Activated CD8-positive, alpha-beta memory T cell treated with anti-CD3 and anti-CD28 coated beads for 48 hours (primary cell): ENCODE results near the gene MB.
"Not testable (repeated sequence)": the region's sequence is repeated elsewhere in the genome, so short reads cannot be mapped to it uniquely, and the experiment has no call there.

ENCODE experiments used
- DNase-seq, 3 experiments: peaks; one replicate each; pipeline ENCODE4 v3.0.0-alpha.2; 2020; ENCODE audit warnings: low read depth in 2 of 3, low spot score in 2 of 3

MB gene

DNA sequence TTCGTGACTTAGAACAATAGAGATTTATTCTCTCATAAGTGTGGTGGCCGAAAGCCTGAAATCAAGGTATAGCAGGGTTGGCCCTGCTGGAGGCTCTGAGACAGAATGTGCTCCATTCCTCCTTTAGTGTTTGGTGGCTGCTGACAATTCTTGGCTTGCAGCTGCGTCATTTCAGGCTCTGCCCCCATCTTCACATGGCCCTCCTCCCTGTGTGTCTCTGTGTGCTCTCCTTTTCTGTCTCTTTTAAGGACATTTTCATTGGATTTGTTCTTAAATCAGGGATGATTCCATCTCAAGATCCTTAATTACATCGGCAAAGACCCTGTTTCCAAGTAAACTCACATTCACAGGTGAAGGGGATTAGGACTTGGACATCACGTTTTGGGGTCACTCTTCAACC, 20.9 kb upstream of the MB start:
- DNase-seq: no peak

DNA sequence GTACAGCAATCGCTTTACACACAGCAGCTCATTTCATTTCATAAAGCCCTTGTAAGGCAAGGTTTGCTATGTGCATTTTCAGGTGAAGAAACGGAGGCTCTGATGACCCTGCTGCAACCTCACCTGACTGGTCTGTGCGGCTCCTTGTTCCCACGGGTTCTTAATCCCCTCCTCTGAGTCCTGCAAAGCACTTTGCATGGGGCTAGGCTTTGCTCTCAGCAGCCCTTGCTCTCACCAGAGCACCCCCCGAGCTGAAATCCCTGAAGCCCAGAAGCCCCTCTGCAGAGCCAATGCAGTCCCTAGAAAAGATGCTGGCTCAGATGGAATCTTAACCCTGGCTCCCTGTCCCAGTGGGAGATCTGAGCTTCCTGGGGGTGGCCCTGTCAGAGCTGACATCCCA, 20.1 kb upstream of the MB start:
- DNase-seq: no peak

DNA sequence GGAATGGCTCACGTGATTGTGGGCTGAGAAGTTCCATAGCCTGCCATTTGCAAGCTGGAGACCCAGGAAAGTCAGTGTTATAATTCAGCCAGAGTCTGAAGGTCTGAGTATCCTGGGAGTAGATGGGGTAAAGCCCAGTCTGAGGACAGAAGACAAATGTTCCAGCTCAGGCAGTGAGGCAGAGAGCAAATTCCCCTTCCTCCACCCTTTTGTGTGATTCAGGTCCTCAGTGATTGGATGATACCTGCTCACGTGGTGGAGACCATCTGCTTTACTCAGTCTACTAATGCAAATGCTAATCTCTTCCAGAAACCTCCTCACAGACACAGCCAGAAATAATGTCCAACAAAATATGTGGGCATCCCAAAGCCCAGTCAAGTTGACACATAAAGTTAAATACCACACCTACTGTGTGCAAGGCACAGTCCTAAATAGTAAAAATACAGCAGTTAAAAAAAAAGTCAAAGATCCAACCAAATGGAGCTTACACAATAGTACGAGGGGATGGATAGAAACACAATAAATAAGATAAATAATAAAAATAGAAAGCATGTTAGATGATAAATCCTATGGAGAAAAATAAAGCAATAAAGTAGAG, 17.9 kb upstream of the MB start:
- DNase-seq: no peak

DNA sequence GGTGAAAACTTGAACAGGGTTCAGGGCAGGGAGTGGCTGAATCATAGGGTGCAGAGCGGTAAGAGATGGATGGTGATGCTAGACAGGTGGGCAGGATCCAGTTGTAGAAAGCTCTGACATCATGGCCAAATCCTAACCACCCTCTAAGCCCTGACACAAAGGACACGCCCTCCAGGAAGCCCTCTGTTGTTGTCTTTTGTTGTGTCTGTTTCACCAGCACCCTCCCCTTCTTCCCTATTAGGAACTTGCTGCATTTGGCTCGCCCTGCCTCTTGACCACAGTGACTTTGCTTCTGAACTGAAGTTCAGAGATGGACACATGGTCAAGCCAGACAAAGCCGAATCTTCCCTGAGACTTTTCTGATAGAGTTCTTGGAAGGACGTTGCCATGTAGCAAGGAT, 16.9 kb upstream of the MB start:
- DNase-seq: no peak

DNA sequence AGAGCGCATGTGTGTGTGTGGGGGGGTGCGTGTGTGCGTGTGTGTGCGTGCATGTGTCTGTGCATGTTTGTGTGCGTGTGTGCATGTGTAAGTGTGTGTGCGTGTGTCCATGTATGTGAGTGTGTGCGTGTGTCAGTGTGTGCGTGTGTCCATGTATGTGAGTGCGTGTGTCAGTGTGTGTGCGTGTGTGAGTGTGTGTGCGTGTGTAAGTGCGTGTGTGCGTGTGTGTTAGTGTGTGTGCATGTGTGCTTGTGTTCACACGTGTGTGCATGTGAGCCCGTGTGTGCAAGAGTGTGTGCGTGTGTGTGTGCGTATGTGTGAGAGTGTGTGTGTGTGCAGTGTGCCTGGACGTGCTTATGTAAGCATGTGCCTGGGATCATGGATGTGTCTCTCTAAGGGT, 16.4 kb upstream of the MB start:
- no peak for DNase-seq

DNA sequence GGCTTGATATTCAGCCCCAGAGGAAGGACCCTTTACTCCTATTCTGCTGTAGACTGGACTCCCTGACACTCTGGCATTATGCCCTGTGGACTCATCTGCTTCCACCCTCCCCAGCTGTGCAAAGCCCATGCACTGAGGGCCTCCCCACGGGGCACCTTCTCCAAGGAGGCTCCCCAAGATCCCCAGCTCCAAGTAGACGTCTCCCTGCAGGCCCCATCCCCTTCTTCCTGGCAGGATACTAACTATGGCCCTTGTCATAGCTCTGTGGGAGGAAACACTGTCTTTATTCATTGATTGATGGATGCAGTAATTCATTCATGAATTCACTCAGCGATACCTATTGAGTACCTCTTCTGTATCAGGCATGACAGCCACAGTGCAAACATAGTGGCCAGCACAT, 15.8 kb upstream of the MB start:
- no peak for DNase-seq

DNA sequence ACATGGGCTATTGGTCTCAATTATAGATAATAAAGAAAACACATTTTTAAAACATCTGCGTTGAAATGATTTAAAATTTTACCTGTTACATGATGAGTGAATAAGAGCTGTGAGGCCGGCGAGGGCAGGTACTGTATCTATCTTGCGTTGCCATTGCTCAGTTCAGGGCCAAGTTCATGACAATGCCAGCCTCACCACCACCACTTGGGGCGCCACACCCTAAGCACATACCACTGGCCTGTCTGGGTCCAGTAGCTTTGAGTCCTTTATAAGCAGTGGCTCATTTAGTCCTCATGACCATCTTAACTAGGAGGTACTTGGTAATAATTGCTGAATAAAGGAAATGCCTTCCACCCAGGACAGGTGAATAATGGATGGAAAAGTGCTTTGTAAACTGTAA, 14.5 kb upstream of the MB start:
- DNase-seq: peak in 1 of 3 experiments; percentile 10

DNA sequence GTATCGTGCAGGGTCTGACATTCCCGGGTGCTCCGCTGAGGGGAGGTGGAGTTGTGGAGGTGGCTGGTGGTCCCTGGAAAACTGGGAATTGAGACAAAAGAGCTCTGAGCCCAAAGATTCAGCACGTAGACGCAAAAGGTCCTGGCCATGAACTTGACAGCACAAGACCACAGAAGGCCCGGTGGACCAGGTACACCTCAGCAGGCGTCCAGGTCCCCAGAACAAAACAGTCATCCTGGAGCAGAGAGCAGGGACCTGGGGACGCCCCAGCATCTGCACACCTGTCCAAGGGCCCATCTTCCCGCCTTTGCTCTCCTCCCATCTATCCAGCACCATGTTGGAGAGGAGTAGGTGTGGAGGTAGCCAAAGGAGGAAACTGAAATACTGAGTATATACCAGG, 13.8 kb upstream of the MB start:
- DNase-seq: no peak

DNA sequence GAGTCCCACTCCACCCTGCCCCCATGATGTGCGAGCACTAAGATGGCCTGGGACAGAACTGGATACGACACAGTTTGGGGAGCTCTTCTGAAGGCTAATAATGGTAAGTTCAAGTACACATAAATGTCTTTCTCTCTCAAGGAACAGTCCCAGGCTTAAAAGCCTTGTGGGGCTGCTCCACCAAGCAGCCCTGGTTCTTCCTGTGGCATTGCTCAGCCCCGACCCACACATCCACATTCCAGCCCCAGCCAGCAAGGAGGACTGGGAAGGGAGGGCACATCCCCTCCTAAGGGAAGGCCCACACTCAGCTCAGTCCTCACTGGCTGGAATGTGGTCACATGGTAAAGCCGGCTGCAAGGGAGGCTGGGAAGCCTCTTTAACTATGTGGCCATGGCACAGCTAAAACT, 13.3 kb upstream of the MB start:
- DNase-seq: no peak

DNA sequence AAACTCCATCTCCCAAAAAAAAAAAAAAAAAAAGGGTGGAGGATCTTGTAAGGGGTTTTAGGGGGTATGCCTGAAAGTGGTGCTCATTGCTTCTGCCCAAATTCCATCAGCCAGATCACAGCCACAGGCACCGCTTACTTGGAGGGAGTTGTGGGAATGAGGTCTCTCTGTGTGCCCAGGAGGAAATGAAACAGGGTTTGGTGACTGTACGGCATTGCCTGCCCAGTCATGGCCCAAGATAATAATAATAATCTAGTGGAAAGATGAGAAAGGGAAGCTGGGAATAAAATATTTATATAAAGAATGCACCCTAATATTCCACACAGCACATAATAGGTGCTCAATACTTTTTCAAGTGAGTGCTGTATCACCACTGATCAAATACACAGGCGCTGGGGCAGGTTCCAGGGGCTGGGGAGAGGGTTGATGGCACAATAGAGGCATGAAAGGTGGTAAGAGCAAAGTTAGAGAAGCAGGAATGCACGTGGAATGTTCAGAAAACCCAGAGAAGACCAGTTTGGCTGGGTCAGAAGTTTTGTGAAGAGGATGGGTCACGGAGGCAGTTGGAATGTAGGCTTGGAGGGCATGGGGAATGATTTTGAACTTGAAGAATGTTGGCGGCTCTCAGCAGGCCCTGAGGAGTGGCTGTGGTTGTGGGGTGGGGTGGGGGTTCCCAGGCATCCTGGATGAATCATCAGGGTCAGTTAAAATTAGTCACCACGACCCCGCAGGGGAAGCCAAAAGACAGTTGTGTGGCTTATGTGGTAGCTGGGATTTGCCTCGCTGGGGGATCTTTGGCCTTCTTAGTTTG, 12.5 kb upstream of the MB start:
- peak; percentile 31 to 61 (median 39) for DNase-seq

DNA sequence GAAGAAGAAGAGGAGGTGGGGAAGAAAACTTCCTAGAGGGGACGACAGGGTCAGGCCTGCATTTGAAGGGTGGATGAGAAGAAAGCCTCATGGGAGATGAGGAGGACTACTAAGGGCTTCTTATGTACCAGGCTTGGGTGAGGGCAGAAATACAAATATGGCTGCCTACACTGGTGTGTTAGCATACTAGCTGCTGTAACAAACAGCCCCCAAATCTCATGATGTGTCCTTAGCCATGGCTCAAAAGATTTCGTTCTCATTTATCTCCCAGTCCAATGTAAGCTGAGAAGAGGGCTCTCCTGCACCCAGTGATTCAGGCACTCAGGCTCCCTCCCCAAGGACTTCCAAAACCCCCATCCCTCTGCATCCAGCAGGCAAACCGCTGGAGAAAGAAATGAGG, 11.6 kb upstream of the MB start:
- no peak for DNase-seq

DNA sequence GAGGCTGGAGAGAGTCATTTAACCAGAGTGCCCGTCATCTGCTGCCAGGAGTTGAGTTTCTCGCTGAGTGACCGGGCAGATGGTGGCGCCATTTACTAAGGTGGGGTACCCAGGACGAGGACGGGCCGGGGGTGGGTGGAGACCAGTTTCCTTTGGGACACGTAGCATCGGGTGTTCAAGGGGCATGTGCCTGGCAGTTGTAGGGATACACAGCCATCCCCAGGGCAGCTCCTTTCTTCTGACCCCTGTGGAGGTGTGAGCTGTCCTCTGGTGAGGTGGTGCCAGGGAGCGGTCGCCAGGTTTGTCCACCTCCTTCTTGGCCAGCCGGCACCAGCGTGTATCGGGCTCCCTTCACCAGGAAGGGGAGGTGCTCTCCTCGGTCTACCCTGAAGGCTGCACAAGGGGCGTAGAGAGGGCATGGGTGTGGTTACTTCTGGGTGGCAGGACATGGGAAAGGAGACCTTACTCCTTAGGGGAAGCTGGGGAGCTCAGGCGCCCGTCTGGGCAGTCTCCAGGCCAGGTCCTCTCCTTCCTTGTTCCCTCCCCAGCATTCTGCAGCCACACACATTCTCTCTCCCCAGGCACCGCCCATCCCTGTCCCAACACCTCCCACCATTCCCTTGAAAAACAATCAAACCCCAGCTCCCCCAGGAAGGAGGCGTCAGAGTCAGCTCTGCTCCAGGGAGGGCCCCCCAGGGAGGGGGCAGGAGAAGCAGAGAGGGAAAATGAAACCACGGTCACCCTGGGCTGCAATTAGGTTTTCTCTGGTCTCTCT, 10.3 kb upstream of the MB start:
- peak in 1 of 3 experiments; percentile 23 for DNase-seq

DNA sequence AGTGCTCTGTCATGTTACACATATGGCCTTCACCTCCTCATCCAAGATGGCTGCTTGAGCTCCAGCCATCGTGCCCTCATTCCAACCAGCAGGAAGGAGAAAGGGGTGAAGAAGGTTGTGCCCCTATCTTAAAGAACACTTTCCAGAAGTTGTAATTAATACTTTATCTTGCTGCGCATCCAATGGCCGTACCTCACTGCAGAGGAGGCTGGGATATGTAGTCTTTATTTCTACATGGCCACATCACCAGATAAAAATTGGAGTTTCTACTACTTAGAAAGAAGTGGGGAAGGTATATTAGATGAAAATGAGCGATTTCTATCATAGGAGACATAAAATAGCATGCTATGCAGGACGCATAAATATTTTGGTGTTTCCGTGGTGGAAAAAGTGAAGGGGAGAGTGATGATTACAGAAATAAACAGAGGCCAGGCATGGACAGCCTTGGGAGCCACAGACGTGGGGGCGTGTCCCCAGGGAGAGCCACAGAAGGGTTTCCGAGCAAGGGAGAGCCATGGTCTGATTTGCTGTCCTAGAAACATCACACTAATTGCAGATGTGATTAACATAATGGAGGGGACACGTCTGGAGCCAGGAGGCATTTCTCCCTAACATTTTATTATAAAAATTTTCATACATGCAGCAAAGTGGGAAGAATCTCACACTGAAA, 8.8 kb upstream of the MB start:
- DNase-seq: no peak

DNA sequence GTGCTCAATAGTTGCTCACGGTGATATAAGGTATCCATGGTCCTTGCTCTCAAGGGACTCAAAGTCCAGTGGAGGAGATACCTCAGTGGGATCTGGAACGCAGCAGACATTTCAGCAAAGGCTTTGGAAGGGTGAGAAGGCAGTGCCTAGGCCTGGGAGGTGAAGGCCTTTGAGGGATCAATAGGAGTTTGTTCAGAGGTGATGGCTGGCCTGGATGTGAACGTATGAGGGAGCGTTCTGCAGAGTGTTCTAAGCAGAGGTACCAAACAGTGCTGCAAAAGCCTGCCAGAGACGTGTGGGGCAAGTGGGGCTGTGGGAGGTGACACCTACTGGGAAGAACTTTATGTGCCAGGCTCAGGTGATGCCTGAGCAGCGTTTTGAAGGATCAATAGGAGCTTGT, 7.4 kb upstream of the MB start:
- DNase-seq: no peak

DNA sequence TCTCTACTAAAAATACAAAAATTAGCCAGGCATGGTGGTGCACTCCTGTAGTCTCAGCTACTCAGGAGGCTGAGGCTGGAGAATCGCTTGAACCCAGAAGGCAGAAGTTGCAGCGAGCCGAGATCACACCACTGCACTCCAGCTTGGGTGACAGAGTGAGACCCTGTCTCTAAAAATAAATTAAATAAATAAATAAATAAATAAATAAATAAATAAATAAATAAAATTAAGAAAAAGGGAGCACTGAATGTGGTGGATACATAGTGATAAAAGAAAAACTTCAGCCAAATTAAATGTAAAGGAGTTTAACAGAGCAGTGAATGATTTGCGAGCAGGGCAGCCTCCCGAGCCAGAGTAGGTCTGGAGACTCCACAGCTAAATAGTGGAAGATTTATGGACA, 6.8 kb upstream of the MB start:
- not testable (repeated sequence) for DNase-seq

DNA sequence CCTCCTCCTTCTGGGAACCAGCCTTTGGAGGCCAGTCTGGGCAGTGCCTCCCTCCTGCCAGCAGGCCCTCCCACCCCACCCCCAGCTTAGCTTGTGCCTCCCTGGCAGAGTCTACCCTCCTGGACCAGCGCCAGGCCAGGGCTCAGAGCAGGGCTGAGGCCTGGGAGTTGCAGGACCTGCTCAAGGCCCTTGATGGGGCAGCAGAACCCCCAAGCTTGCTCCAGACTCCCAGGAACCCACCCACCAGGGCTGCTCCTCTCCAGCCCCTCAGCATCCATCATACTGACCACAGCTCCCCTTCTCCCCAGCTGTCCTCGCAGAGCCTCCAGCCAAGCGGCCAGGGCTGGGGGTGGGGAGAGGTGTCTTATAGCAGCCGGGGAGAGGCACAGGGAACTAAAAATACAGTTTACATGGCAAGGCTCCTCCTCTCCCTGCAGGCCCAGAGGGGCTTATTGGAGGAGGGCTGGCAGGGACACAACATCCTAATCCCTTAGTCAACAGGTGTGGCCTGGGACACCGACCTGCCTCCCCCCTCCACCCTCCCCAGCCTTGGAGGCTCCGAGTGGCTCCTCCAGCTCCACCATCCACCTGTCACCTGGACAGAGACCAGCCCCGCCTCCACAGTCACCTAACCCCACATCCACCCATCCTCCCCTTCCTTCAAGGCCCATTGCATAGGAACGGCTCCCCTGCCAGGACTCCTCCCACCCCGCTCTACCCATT, 5.2 kb upstream of the MB start:
- DNase-seq: no peak

DNA sequence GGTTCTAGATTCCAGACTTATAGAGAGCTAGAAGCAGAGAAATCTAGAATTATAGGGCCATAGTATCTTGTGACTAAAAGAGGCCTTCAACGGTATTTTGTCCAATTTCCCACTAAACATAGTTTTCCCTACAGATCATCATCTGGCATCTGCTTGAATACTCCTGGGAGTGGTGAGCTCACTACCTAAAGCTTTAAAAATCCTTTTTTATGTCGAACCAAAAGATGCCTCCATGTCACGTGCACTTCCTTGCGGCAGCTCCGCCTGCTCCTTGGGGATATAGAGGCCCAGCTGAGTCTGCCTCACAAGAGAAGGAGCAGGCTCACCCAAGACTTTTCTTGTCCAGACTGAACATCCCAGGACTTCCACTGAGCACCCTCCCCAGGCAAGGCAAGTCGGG, 4.3 kb upstream of the MB start:
- no peak for DNase-seq

DNA sequence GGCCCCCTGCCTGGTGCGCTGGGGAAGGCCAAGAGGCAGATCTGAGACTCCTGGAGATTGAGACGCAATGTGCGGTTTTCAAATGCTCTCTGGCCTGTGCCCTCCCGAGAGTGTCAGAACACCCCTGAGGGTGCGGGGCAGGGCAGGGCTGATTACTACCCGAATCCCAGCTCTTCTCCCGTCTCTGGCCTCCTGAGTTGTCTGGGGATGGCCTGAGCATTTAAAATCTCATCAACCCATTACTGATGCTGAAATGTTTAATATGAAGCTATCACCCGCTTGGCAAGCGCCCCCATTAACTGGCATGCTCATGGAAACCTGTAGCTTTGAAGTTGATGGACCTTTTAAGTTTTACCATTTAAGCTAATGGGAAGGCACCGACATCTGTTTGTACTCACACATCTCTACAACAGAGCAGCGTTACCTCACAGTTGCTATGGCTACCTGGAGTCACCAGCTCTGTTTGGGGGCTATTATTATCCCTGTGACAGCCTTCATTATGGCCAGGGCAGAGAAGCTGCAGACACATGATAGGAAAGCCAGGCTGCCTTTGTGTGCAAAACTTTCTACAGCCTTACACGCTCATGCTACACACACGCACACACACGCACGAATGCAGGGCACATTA, 3.6 kb upstream of the MB start:
- no peak for DNase-seq

DNA sequence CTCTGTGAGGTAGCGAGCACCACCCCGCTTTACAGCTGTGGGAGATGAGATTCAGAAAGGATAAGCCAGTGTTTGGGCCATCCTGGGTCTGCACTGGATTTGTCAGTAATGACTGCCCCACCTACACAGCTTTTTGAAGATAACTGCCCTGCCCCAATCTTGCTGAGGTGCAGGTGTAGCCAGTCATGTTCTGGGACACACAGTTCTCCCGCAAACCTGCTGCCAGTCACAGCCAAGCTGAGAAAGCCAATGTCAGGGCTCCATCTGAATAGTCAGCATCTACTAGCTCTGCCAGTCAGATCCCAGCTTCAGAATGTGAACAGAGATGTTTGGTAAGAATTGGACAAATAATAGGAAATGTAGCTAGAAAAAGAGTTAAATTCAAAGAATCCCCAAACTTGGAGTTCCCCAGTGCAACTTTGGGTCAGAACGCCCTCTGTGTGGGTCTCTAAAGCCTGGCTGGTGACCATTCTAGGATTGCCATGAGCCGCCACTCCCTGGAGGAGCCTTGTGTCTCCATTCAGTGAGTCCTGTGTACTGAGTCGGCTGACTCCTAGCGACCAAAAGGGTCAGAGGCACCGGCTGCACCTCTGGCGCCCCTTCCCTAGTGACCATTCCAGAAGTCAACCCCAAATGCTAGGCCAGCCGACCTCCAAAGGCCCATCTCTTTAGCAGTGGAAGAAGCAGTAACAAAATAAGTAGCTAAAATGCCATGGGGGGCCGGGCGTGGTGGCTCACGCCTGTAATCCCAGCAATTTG, 2.4 kb upstream of the MB start:
- DNase-seq: no peak
